ENCODE measurements around the gene DVL3. TPM values are rescaled to one million over a fixed set of nuclear protein-coding genes. Genes with fewer than 3 reads are reported as not detected.
"Not testable (repeated sequence)": the region's sequence is repeated elsewhere in the genome, so short reads cannot be mapped to it uniquely, and the experiment has no call there.

Gene DVL3
- total RNA-seq: 100 to 1,000 TPM in 1 of 4 donors, 10 to 100 TPM in 3; 56.8 to 117 (median 66.4) TPM

GRCh38 chr3:184154885-184155643 lies at the start of gene DVL3:
Gene DVL3 (plus strand): TSS chr3:184155377. CDS start chr3:184155636, 259 bp downstream.
- Histone ChIP-seq H3K9me3 (no peaks in the 10 kb centered on the region), H3K4me1 (peaks cover 3 to 57% (median 23%) of the 10 kb centered on the region in 3 donors), H3K27me3 (no peaks in the 10 kb centered on the region), H3K27ac (peak within 1 kb of the TSS; percentile 81 to 95 (median 94)), H3K36me3 (no peaks in the 10 kb centered on the region), H3K4me3 (peak within 1 kb of the TSS; percentile 94 to 97)
- TF ChIP-seq, protein P1, sequence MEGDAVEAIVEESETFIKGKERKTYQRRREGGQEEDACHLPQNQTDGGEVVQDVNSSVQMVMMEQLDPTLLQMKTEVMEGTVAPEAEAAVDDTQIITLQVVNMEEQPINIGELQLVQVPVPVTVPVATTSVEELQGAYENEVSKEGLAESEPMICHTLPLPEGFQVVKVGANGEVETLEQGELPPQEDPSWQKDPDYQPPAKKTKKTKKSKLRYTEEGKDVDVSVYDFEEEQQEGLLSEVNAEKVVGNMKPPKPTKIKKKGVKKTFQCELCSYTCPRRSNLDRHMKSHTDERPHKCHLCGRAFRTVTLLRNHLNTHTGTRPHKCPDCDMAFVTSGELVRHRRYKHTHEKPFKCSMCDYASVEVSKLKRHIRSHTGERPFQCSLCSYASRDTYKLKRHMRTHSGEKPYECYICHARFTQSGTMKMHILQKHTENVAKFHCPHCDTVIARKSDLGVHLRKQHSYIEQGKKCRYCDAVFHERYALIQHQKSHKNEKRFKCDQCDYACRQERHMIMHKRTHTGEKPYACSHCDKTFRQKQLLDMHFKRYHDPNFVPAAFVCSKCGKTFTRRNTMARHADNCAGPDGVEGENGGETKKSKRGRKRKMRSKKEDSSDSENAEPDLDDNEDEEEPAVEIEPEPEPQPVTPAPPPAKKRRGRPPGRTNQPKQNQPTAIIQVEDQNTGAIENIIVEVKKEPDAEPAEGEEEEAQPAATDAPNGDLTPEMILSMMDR (IDR thresholded peaks at IDR 0.05): no peak
- peak; percentile 43 to 60 for TF ChIP-seq POLR2A (IDR thresholded peaks at IDR 0.05)
- 0% methylated on average over 1 to 2 of the region's 84 CpGs for WGBS, 2 donors (ENCODE audit: low coverage in 1 of 2)
- peak; percentile 95 for ATAC-seq

DNA sequence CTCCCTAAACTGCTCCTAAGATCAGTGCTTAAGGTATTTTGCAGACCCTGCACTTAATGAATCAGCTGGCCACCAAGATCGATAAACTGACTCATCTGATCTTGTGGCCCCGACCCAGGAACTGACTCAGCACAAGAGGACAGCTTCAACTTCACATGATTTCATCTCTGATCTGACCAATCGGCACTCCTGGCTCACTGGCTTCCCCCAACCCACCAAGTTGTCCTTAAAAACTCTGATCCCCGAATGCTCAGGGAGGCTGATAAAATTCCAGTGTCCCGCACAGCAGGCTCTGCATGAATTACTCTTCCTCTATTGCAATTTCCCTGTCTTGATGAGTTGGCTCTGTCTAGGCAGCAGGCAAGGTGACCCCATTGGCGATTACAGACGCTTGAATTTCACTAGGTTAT lies 44.9 kb upstream of the DVL3 start:
- WGBS, 2 donors (ENCODE audit: low coverage in 1 of 2): 43 to 66% methylated on average over 3 to 5 of the region's 7 CpGs
- no peaks in the 10 kb centered on the region for H3K4me1 ChIP-seq
- H3K4me3 ChIP-seq: no peak overlapping the region
- no peak for ATAC-seq
- no peaks in the 10 kb centered on the region for H3K9me3 ChIP-seq
- no peaks in the 10 kb centered on the region for H3K36me3 ChIP-seq
- H3K27me3 ChIP-seq: peaks cover 5% of the 10 kb centered on the region
- H3K27ac ChIP-seq: no peak overlapping the region
- TF ChIP-seq, protein P1 (IDR thresholded peaks at IDR 0.05): no peak
- TF ChIP-seq EP300 (IDR thresholded peaks at IDR 0.05) (no peak), POLR2AphosphoS5 (IDR thresholded peaks at IDR 0.05) (no peak)

DNA sequence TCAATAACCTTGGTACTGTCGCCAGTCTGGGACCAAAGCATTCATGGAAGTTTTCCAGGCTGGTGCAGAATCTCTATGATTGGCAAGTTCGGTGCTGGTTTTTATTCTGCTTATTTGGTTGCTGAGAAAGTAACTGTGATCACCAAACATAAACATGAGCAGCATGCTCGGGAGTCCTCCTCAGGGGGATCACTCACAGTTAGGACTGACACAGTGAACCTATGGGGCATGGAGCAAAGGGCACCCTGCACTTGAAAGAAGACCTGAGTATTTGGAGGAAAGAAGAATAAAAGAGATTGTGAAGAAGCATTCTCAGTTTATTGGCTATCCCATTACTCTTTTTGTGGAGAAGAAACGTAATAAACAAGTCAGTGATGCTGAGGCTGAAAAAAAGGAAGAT lies 39.2 kb upstream of the DVL3 start:
- ATAC-seq: no peak
- Histone ChIP-seq H3K27me3 (peaks cover 5% of the 10 kb centered on the region), H3K4me1 (no peaks in the 10 kb centered on the region), H3K27ac (no peak overlapping the region), H3K9me3 (no peaks in the 10 kb centered on the region), H3K4me3 (no peak overlapping the region), H3K36me3 (no peaks in the 10 kb centered on the region)
- no peak for TF ChIP-seq EP300 (IDR thresholded peaks at IDR 0.05)
- WGBS, 2 donors (ENCODE audit: low coverage in 1 of 2): 52 to 76% methylated on average over 2 to 4 of the region's 4 CpGs

- no peaks in the 10 kb centered on the region for H3K9me3 ChIP-seq
- WGBS, 2 donors (ENCODE audit: low coverage in 1 of 2): 85 to 100% methylated on average over 1 to 4 of the region's 6 CpGs
- no peak for ATAC-seq
- H3K4me1 ChIP-seq: no peaks in the 10 kb centered on the region
- TF ChIP-seq EP300 (IDR thresholded peaks at IDR 0.05): no peak
- no peak for TF ChIP-seq POLR2AphosphoS5 (IDR thresholded peaks at IDR 0.05)
- H3K27ac ChIP-seq: no peak overlapping the region
- H3K4me3 ChIP-seq: no peak overlapping the region
- H3K27me3 ChIP-seq: no peaks in the 10 kb centered on the region
- no peaks in the 10 kb centered on the region for H3K36me3 ChIP-seq
Observed at GRCh38 chr3:184117636-184118035, 37.5 kb upstream of the DVL3 start.

GRCh38 chr3:184121031-184121430 lies 34.1 kb upstream of the DVL3 start:
- H3K4me1 ChIP-seq, H3K27me3 ChIP-seq, H3K36me3 ChIP-seq, H3K9me3 ChIP-seq, H3K27ac ChIP-seq, H3K4me3 ChIP-seq, ATAC-seq: not testable (repeated sequence)
- WGBS, 2 donors (ENCODE audit: low coverage in 1 of 2): 84 to 92% methylated on average over 6 to 8 of the region's 8 CpGs

GRCh38 chr3:184126006-184126405 lies 29.2 kb upstream of the DVL3 start:
- no peaks in the 10 kb centered on the region for H3K36me3 ChIP-seq
- WGBS, 2 donors (ENCODE audit: low coverage in 1 of 2): 64 to 65% methylated on average over 3 of the region's 3 CpGs
- ATAC-seq: no peak
- H3K27ac ChIP-seq: no peak overlapping the region
- TF ChIP-seq EP300 (IDR thresholded peaks at IDR 0.05): no peak
- TF ChIP-seq POLR2A (IDR thresholded peaks at IDR 0.05): no peak
- TF ChIP-seq, protein P1 (IDR thresholded peaks at IDR 0.05): no peak
- TF ChIP-seq POLR2AphosphoS5 (IDR thresholded peaks at IDR 0.05): no peak
- H3K4me1 ChIP-seq: no peaks in the 10 kb centered on the region
- no peaks in the 10 kb centered on the region for H3K9me3 ChIP-seq
- no peak overlapping the region for H3K4me3 ChIP-seq
- H3K27me3 ChIP-seq: no peaks in the 10 kb centered on the region

All from gastroesophageal sphincter (tissue), 4 donors.